Aorta (tissue), 5 donors: ENCODE results near the gene THADA. TPM values are rescaled to one million over a fixed set of nuclear protein-coding genes. Genes with fewer than 3 reads are reported as not detected.
"Not testable (repeated sequence)": the region's sequence is repeated elsewhere in the genome, so short reads cannot be mapped to it uniquely, and the experiment has no call there.

ENCODE experiments used
- ATAC-seq: fragments of 200-7000 bp; cut with Tn5 transposase; one replicate; pipeline ENCODE4 v1.9.1; 2022; ENCODE audit warnings: moderate library complexity; ENCODE audit not compliant: low FRiP score
- DNase-seq, 2 donors: peaks; one replicate each; pipeline ENCODE4 v3.0.0-alpha.2; 2020
- H3K27ac ChIP-seq, 2 donors: one replicate each; pipeline ENCODE4 v1.5.1; 2013; ENCODE audit warnings: low read length in 2 of 2, mild to moderate bottlenecking in 2 of 2, moderate library complexity in 2 of 2, control low read depth in 1 of 2, inconsistent platforms in 1 of 2, low read depth in 1 of 2
- H3K27me3 ChIP-seq, 2 donors: one replicate each; pipeline ENCODE4 v1.6.1; 2013; ENCODE audit warnings: control low read depth in 1 of 2, low read length in 1 of 2, mild to moderate bottlenecking in 1 of 2, moderate library complexity in 1 of 2; ENCODE audit not compliant: insufficient read depth in 2 of 2, control insufficient read depth in 1 of 2
- H3K36me3 ChIP-seq, 2 donors: one replicate each; pipeline ENCODE4 v1.6.1; 2013; ENCODE audit warnings: control low read depth in 1 of 2, low read length in 1 of 2, mild to moderate bottlenecking in 1 of 2; ENCODE audit not compliant: insufficient read depth in 2 of 2, control insufficient read depth in 1 of 2
- H3K4me1 ChIP-seq, 2 donors: one replicate each; pipeline ENCODE4 v1.6.1; 2013; ENCODE audit warnings: low read length in 2 of 2, control low read depth in 1 of 2, mild to moderate bottlenecking in 1 of 2, moderate library complexity in 1 of 2; ENCODE audit not compliant: insufficient read depth in 2 of 2, control insufficient read depth in 1 of 2
- H3K4me3 ChIP-seq, 2 donors: one replicate each; pipeline ENCODE4 v1.5.1; 2013; ENCODE audit warnings: low read length in 2 of 2, control low read depth in 1 of 2, mild to moderate bottlenecking in 1 of 2
- H3K9me3 ChIP-seq: one replicate; pipeline ENCODE4 v1.6.1; 2013; ENCODE audit warnings: mild to moderate bottlenecking, low read length; ENCODE audit not compliant: control insufficient read depth
- WGBS, 2 donors: extraction: QIAGEN DNeasy Blood & Tissue Kit; methylation state at CpG; one replicate each; pipeline ENCODE4 v1.1.7; 2013; 5-methylcytosine and 5-hydroxymethylcytosine counted together
- intact Hi-C, 2 donors: fragments of 100-400 bp; cut with DNase I; formaldehyde crosslinking; loops; one replicate each; pipeline versions ENCODE4 v1.14.2 to v1.15.0; 2022
- polyA plus RNA-seq, 2 donors: library from polyadenylated mRNA; stranded (reverse); fragments of 200-250 nt; gene quantifications; one replicate each; pipeline ENCODE4 v1.2.3, GENCODE V29; 2013
- total RNA-seq, 2 donors: library from RNA; stranded (reverse); fragmentation: NEBNext Ultra II Directional; extraction: Animal tissue kit (Norgen Biotek cat#: 25700); gene quantifications; one replicate each; pipeline ENCODE4 v1.2.1, GENCODE V29; 2021
- donor health status: healthy with polysubstance abuse.
- donor health status: Bipolar disorder and iron deficiency.
- donor health status: DM: no; HTN: no; CAD: no.
- donor health status: DM: no; HTN: no; CAD: no.
- donor health status: DM: yes; HTN: yes; CAD: no.

The THADA gene
- total and polyA plus RNA-seq, 4 donors: 12.4 to 38.5 (median 25.0) TPM

DNA sequence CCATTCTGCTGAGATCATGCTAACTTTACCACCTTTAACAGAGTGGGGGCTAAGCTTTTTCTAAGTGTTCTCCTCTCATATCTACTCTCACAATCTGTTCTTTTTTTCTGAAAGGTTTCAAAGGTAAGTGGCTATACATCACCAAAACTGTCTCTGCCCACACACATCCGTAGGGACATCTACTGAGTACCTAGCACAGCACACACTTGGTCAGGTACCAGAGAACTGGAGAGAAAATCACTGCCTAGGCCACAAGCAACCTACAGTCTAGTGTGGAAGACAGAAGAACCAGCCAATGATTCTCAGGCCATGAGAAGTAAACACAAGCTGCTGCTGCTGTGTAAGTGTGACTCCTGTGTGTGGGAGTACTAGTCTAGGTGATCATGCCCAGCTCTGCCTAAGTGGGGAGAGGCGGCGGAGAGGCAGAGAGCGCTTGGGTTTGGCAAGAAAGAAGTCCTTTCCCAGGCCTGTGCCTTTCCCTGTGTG, 193.3 kb downstream of the THADA start:
- DNase-seq (no peak), ATAC-seq (no peak)
- Histone ChIP-seq H3K36me3 (no peaks in the 10 kb centered on the region), H3K9me3 (no peaks in the 10 kb centered on the region), H3K4me1 (peaks cover 3 to 12% of the 10 kb centered on the region in 2 donors), H3K4me3 (no peak overlapping the region), H3K27ac (peak overlapping the region in 1 of 2 donors; percentile 5), H3K27me3 (no peaks in the 10 kb centered on the region)
- intact Hi-C loops: no loop called here
- 95 to 97% methylated on average over 4 of the region's 4 CpGs for WGBS, 2 donors

GRCh38 chr2:43402002-43402401, 193.8 kb downstream of the THADA start:
- H3K4me3 ChIP-seq: no peak overlapping the region
- H3K9me3 ChIP-seq: no peaks in the 10 kb centered on the region
- peak overlapping the region in 1 of 2 donors; percentile 26 for H3K27ac ChIP-seq
- no peaks in the 10 kb centered on the region for H3K36me3 ChIP-seq
- no peak for DNase-seq
- H3K27me3 ChIP-seq: no peaks in the 10 kb centered on the region
- intact Hi-C loops: no loop called here
- H3K4me1 ChIP-seq: peaks cover 3 to 12% of the 10 kb centered on the region in 2 donors
- 79 to 90% methylated on average over 5 of the region's 5 CpGs for WGBS, 2 donors
- ATAC-seq: no peak

DNA sequence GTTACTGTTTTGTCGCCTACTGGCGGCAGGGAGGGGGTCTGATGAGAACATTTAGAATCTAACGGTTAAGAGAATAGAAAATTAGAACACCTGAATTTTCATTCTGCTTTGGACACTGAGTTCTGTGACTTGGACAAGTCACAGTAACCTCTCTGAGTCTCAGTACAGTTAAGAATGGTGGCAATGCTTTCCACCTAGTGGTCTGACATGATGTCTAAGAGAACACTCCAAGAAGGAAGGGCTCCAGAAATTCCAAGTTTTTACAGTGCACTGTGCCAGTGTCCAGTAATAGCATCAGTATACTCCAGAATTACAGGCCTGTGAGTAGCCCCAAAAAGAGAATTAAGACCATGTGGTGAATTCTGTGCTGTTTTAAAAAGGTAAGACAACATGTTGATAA, 195.3 kb downstream of the THADA start:
- Histone ChIP-seq H3K36me3 (no peaks in the 10 kb centered on the region), H3K27ac (peak overlapping the region in 1 of 2 donors; percentile 64), H3K4me1 (peaks cover 0 to 12% of the 10 kb centered on the region in 2 donors), H3K9me3 (no peaks in the 10 kb centered on the region), H3K4me3 (no peak overlapping the region), H3K27me3 (no peaks in the 10 kb centered on the region)
- DNase-seq (no peak), ATAC-seq (peak; percentile 70)
- WGBS, 2 donors: 80 to 86% methylated on average over 3 of the region's 3 CpGs
- intact Hi-C loops: no loop called here

DNA sequence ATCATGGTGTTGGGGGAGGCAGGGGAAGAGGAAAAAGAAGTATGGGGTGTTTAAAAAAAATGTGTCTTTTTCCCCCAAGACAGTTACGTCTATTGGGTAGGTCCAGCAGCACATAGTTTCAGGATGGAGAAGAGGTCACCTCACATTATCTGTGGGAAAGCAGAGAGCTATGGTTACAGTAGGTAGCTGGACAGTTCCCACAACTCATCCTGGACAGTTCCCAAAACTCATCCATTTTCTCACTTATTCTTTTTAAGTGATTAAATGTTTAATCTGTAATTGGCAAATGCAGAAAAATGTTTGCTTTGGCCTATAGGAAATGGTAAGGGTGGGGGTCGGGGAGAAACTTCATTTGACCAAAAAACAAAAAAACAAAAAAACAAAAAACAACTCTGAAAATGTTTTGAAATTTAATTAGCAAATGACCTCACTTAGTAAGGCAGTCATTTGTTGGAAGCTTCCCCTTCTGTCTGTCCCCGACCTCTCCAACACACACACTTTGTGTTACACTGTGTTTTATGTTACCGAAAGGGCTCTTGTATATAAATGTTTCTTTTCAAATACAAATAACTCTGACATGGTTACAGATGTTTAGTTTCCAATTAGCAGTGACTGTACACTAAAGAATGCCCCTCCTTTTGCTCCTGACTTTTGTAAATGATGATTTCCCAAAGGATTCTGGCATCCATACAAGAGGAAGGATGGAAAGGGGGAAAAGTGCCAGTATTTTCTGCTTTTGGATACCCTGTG, 196.1 kb downstream of the THADA start:
- no peaks in the 10 kb centered on the region for H3K27me3 ChIP-seq
- H3K9me3 ChIP-seq: no peaks in the 10 kb centered on the region
- H3K4me3 ChIP-seq: no peak overlapping the region
- H3K27ac ChIP-seq: peak overlapping the region; percentile 42 to 85
- H3K4me1 ChIP-seq: peaks cover 0 to 14% of the 10 kb centered on the region in 2 donors
- DNase-seq (no peak), ATAC-seq (peak; percentile 21)
- intact Hi-C loops: loop anchor here (5.0 to 10.0 kb wide), 3 partner anchors 63 to 125 kb away; no protein-coding TSS in a partner anchor
- H3K36me3 ChIP-seq: no peaks in the 10 kb centered on the region
- 16 to 33% methylated on average over 4 of the region's 4 CpGs for WGBS, 2 donors

DNA sequence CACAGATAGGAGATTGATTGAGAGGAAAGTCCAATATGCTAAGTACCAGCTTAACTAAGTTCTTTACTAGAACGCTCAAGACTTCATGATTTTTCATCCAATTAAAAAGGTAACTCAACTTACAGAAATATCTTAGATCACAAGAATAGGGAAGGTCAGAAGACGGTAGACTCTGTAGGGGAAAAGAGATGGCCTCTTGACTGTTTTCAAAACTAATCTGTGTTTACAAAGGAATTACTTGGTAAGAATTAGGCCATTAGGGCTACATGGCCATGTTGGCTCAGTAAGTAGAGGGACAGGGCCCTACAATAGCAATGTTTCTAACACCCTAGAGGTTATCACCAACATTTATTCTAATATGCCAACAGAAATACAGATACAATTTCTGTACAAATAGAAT, 196.7 kb downstream of the THADA start:
- H3K27ac ChIP-seq: peak overlapping the region in 1 of 2 donors; percentile 85
- DNase-seq (no peak), ATAC-seq (no peak)
- H3K9me3 ChIP-seq: no peaks in the 10 kb centered on the region
- H3K36me3 ChIP-seq: no peaks in the 10 kb centered on the region
- peaks cover 0 to 14% of the 10 kb centered on the region in 2 donors for H3K4me1 ChIP-seq
- H3K27me3 ChIP-seq: no peaks in the 10 kb centered on the region
- H3K4me3 ChIP-seq: no peak overlapping the region
- intact Hi-C loops: loop anchor here (5.0 to 10.0 kb wide), 3 partner anchors 63 to 126 kb away; no protein-coding TSS in a partner anchor
- 59 to 65% methylated on average over 2 of the region's 2 CpGs for WGBS, 2 donors

DNA sequence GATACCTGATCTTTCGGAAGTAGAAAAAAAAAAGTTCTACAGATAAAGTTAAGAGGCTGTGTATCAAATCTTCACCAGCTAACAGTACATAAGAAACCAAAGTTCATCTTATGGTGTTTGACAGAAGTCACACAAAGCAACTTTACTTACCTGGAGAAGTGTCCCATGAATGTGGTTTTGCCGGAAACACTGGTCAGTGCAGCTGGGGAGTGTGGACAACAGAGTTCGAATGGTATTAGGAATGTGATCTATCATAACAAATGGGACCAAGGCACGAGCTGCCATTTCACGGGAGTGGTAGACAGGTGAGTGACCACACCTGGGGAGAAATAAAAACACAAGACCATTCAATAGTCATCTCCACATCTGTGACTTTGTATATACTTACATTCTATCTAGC, 198.0 kb downstream of the THADA start:
- peak overlapping the region in 1 of 2 donors; percentile 2 for H3K27ac ChIP-seq

GRCh38 chr2:43397411-43397810, 198.4 kb downstream of the THADA start:
- intact Hi-C loops: loop anchor here (5.0 to 10.0 kb wide), 3 partner anchors 65 to 127 kb away; no protein-coding TSS in a partner anchor
- Histone ChIP-seq H3K27ac (no peak overlapping the region), H3K27me3 (no peaks in the 10 kb centered on the region), H3K4me1 (peaks cover 2 to 17% of the 10 kb centered on the region in 2 donors), H3K36me3 (no peaks in the 10 kb centered on the region), H3K4me3 (no peak overlapping the region), H3K9me3 (no peaks in the 10 kb centered on the region)
- whole genome bisulfite sequencing, 2 donors: 79 to 83% methylated on average over 2 of the region's 2 CpGs
- ATAC-seq (no peak), DNase-seq (no peak)

More for the DNA sequence above, 198.0 kb downstream of the THADA start:
- intact Hi-C loops: loop anchor here (5.0 to 10.0 kb wide), 3 partner anchors 64 to 127 kb away; no protein-coding TSS in a partner anchor
- 96 to 98% methylated on average over 5 of the region's 5 CpGs for WGBS, 2 donors
- DNase-seq (no peak), ATAC-seq (no peak)
- Histone ChIP-seq H3K4me3 (no peak overlapping the region), H3K36me3 (no peaks in the 10 kb centered on the region), H3K27me3 (no peaks in the 10 kb centered on the region), H3K9me3 (no peaks in the 10 kb centered on the region), H3K4me1 (peaks cover 0 to 16% of the 10 kb centered on the region in 2 donors)

GRCh38 chr2:43396344-43396743, 199.5 kb downstream of the THADA start:
- H3K9me3 ChIP-seq, H3K27ac ChIP-seq, H3K4me3 ChIP-seq, H3K27me3 ChIP-seq, H3K36me3 ChIP-seq, DNase-seq: not testable (repeated sequence)
- peaks cover 3 to 17% of the 10 kb centered on the region in 2 donors for H3K4me1 ChIP-seq
- intact Hi-C loops: loop anchor here (5.0 to 10.0 kb wide), 3 partner anchors 66 to 128 kb away; no protein-coding TSS in a partner anchor
- 65 to 67% methylated on average over 8 of the region's 8 CpGs for WGBS, 2 donors
- peak; percentile 33 for ATAC-seq
